BE2C (cell line): Measurements from ENCODE around the gene AP5B1.
"Not testable (repeated sequence)": the region's sequence is repeated elsewhere in the genome, so short reads cannot be mapped to it uniquely, and the experiment has no call there.

Experiments used
- DNase-seq: peaks from one replicate; pipeline ENCODE4 v3.0.0-alpha.2; 2020
- H3K27me3 ChIP-seq: fragments of 250-450 bp; sonication (Bioruptor Pico); 2 replicates; pipeline ENCODE4 v1.5.1; 2020; ENCODE audit warnings: mild to moderate bottlenecking
- H3K36me3 ChIP-seq: fragments of 250-450 bp; sonication (Bioruptor Pico); 2 replicates; pipeline ENCODE4 v1.5.1; 2020; ENCODE audit warnings: mild to moderate bottlenecking
- H3K4me1 ChIP-seq: fragments of 250-450 bp; sonication (Bioruptor Pico); 2 replicates; pipeline ENCODE4 v1.5.1; 2020
- H3K4me3 ChIP-seq: 2 replicates; pipeline ENCODE4 v1.5.1; 2011; ENCODE audit warnings: low read depth, low read length
- H3K9me3 ChIP-seq: fragments of 250-450 bp; sonication (Bioruptor Pico); 2 replicates; pipeline ENCODE4 v1.5.1; 2020
- TF ChIP-seq, protein P1 (sequence below): IDR thresholded peaks from 2 replicates; pipeline ENCODE4 v1.5.1; 2012; ENCODE audit warnings: mild to moderate bottlenecking, low read depth, low read length

AP5B1 gene

DNA sequence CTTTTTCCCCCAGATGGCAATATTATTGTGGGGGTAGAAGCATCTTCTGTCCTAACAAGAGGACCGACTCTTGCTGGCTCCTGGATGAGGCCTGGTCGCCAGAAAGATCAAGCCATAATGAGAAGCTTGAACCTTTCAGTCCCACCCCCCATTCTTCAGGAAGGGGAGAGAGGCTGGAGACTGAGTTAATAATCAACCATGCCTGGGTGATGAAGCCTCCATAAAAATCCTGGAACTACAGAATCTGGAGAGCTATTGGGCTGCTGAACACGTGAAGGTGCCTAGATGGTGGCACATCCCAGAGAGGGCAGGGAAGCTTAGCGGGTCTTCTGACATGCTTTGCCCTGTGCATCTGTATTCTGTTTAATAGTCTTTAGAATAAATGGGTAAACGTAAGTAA is 16.3 kb downstream of the AP5B1 start:
- no peaks in the 10 kb centered on the region for H3K4me1 ChIP-seq
- peaks cover 34% of the 10 kb centered on the region for H3K27me3 ChIP-seq
- TF ChIP-seq, protein P1, sequence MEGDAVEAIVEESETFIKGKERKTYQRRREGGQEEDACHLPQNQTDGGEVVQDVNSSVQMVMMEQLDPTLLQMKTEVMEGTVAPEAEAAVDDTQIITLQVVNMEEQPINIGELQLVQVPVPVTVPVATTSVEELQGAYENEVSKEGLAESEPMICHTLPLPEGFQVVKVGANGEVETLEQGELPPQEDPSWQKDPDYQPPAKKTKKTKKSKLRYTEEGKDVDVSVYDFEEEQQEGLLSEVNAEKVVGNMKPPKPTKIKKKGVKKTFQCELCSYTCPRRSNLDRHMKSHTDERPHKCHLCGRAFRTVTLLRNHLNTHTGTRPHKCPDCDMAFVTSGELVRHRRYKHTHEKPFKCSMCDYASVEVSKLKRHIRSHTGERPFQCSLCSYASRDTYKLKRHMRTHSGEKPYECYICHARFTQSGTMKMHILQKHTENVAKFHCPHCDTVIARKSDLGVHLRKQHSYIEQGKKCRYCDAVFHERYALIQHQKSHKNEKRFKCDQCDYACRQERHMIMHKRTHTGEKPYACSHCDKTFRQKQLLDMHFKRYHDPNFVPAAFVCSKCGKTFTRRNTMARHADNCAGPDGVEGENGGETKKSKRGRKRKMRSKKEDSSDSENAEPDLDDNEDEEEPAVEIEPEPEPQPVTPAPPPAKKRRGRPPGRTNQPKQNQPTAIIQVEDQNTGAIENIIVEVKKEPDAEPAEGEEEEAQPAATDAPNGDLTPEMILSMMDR, result no peak
- no peak for DNase-seq
- H3K9me3 ChIP-seq, result no peaks in the 10 kb centered on the region
- no peaks in the 10 kb centered on the region for H3K36me3 ChIP-seq
- H3K4me3 ChIP-seq, result no peak overlapping the region

DNA sequence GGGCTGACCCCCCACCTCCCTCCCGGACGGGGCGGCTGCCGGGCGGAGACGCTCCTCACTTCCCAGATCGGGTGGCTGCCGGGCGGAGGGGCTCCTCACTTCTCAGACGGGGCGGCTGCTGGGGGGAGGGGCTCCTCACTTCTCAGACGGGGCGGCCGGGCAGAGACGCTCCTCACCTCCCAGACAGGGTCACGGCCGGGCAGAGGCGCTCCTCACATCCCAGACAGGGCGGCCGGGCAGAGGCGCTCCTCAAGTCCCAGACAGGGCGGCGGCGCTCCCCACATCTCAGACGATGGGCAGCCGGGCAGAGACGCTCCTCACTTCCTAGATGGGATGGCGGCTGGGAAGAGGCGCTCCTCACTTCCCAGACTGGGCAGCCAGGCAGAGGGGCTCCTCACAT is 18.0 kb downstream of the AP5B1 start:
- not testable (repeated sequence) for H3K4me1 ChIP-seq, H3K36me3 ChIP-seq, H3K4me3 ChIP-seq, H3K9me3 ChIP-seq, DNase-seq
- H3K27me3 ChIP-seq, result peaks cover 35% of the 10 kb centered on the region

DNA sequence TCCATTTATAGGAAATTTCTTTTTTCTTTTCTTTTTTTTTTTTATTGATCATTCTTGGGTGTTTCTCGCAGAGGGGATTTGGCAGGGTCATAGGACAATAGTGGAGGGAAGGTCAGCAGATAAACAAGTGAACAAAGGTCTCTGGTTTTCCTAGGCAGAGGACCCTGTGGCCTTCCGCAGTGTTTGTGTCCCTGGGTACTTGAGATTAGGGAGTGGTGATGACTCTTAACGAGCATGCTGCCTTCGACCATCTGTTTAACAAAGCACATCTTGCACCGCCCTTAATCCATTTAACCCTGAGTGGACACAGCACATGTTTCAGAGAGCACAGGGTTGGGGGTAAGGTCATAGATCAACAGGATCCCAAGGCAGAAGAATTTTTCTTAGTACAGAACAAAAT is 18.6 kb downstream of the AP5B1 start:
- peaks cover 40% of the 10 kb centered on the region for H3K27me3 ChIP-seq
- H3K36me3 ChIP-seq, H3K4me3 ChIP-seq, H3K4me1 ChIP-seq, H3K9me3 ChIP-seq, DNase-seq: not testable (repeated sequence)

DNA sequence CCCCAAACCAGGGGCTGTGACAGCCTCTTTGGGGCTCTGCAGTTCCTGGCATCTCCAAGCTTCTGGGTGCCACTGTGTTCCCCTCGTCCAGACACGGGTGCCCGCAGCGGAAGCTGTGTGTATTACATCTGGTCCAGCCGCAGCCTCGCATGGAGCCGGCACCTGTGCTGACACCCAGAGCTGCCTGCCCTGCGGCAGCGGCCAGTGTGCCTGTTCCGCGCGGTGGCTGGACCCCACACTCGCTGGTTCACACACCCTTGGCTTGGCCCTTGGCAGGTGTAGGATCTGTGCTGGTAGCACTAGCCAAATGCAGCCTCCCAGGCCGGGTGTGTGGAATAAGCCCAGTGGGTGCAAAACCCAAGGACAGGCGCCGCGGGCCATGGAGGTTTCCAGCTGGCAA is 35.7 kb downstream of the AP5B1 start:
- TF ChIP-seq, protein P1, result no peak
- Histone ChIP-seq H3K27me3 (peaks cover 85% of the 10 kb centered on the region), H3K4me1 (no peaks in the 10 kb centered on the region), H3K4me3 (no peak overlapping the region), H3K36me3 (no peaks in the 10 kb centered on the region), H3K9me3 (no peaks in the 10 kb centered on the region)
- peak; percentile 43 for DNase-seq

DNA sequence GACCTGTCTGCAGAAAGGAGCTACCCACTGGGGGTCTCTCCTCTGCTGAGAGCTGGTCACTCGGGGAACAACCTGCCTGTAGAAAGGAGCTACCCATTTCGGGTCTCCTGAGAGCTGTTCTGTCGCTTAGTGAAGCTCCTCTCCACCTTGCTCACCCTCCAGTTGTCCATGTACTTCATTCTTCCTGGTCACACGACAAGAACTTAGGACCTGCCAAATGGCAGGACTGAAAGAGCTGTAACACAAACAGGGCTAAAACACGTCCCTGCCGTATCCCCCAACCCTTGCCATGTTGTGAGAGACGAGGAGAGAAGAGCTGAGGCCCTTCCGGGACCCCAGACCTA is 36.1 kb downstream of the AP5B1 start:
- Histone ChIP-seq H3K27me3 (peaks cover 85% of the 10 kb centered on the region), H3K4me1 (no peaks in the 10 kb centered on the region), H3K36me3 (no peaks in the 10 kb centered on the region), H3K9me3 (no peaks in the 10 kb centered on the region), H3K4me3 (no peak overlapping the region)
- no peak for DNase-seq
- TF ChIP-seq, protein P1, result no peak

DNA sequence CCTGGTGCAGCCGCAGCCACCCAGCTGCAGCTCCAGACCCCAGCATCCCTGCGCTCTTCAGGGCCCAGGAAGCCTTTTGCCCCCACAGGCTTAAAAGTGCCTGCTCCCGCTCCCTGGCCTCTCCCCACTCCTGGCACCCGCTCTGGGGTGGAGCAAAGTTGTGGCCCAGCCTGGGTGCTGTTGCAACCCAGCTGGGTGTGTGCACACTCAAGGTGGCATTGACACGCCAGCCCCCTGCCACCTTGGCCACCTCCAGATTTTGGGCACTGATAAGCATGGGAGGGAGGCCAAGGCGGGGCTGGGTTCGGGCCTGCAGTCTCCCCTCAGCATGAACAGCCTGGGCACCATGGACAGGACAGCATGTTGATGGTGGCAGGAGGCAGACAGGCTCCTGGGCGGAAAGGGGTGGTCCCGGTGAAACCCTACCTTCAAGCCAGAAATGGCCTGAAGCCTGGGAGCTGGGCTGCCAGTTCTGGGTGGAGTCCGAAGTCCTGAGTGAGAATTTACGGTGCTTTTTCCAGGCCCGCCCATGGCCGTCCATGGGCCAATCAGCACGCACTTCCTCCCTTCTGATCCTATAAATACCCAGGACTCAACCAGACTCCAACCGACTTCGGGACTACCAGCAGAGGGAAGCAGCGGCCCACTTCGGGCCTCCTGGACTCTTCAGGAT is 36.6 kb downstream of the AP5B1 start:
- TF ChIP-seq, protein P1, result peak; percentile 71
- Histone ChIP-seq H3K36me3 (no peaks in the 10 kb centered on the region), H3K27me3 (peaks cover 81% of the 10 kb centered on the region), H3K9me3 (no peaks in the 10 kb centered on the region), H3K4me3 (no peak overlapping the region), H3K4me1 (no peaks in the 10 kb centered on the region)
- peak; percentile 67 for DNase-seq

DNA sequence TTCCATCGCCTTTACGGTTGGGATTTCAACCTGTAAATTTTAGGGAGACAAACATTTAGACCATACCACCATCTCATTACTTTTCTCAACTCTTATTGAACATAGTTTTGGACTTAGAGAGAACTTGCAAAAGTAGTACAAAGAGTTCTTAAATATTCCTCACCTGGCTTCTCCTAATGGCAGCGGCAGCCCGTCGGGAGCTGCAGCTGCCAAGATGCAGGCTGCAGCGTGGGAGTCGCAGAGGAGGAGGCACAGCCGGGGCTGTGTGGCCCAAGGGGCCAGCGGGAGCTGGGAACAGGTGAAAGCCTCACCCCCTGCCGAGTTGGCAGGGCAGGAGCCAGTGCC is 37.1 kb downstream of the AP5B1 start:
- DNase-seq, result no peak
- Histone ChIP-seq H3K9me3 (no peaks in the 10 kb centered on the region), H3K4me1 (no peaks in the 10 kb centered on the region), H3K27me3 (peaks cover 79% of the 10 kb centered on the region), H3K36me3 (no peaks in the 10 kb centered on the region), H3K4me3 (no peak overlapping the region)
- TF ChIP-seq, protein P1, result no peak
